KBM-7 (cell line): ENCODE measurements around the gene HAP1.

ENCODE experiments used
- DNase-seq: peaks from one replicate; pipeline ENCODE4 v3.0.0-alpha.2; 2015
- in situ Hi-C: fragments of 300-500 bp; cut with MboI; formaldehyde crosslinking; loops from 2 replicates; pipeline ENCODE4 v1.14.3; 2020; ENCODE audit warnings: low sequenced_read_pairs, low pct_unique_long_range_greater_than_20kb, mixed read lengths

Gene HAP1

GRCh38 chr17:41767324-41768042 lies 33.0 kb upstream of the HAP1 start:
- no peak for DNase-seq
- in situ Hi-C loops = no loop called here

DNA sequence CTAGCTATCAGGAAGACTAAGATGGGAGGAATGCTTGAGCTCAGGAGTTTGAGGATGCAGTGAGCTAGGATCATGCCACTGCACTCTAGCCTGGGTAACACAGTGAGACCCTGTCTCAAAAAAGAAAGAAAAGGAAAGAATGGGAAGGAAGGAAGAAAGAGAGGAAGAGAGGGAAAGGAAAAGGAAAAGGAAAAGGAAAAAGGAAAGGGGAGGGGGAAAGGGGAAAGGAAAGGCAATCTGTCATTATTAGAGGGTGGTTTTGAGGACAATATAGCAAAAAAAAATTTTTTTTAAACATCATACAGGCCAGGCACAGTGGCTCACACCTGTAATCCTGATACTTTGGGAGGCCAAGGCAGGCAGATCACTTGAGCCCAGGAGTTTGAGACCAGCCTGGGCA lies 31.7 kb upstream of the HAP1 start:
- in situ Hi-C loops = no loop called here
- no peak for DNase-seq

DNA sequence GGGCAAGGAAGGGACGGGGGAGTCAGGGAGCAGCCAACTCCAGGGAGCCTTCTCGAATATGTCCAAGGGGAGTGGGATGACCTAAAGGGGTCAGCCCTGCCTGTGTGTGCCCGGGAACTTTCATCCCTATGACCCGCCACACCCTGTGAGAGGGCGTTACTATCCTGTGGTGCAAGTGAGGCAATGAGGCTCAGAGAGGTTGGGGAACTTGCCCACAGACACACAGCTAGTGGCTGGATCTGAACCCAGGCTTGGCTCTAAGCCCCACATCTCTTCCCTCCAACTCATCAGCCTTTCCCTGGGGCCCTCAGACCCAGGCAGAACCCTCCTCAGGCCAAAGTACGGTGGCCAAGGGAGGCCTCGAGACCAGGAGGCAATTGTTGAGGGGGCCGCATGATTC lies 28.9 kb upstream of the HAP1 start:
- in situ Hi-C loops = no loop called here
- DNase-seq = no peak

DNA sequence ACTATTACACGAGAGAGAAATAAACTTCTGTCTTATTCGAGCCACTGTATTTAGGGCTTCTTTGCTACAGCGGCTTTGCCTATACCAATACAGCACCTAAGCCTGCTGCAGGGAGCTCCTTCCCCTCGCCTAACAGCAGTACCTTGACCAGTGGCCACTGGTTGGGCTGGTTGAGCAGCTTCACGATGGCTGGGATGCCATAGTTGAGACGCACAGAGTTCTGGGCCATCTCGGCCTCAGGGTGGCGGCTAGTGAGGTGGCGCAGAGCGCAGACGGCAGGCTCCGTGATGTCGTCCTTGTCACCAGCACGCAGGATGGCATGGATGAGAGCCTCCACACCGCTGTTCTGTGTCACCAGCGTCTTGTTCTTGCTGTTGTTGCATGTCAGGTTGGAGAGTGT lies 28.4 kb upstream of the HAP1 start:
- DNase-seq = no peak
- in situ Hi-C loops = no loop called here

DNA sequence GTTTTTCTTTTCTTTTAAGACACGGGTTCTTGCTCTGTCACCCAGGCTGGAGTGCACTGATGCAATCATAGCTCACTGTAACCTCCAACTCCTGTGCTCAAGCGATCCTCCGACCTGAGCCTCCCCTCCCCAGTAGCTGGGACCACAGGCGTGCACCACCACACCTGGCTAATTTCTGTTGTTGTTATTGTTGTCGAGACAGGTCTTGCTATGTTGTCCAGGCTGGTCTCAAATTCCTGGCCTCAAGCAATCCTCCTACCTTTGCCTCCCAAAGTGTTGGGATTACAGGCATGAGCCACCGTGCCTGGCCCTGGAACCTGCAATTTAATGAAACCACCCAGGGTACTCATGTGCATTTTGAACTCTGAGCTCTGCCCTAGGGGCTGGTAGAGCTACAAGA lies 27.9 kb upstream of the HAP1 start:
- in situ Hi-C loops = no loop called here
- DNase-seq = no peak

DNA sequence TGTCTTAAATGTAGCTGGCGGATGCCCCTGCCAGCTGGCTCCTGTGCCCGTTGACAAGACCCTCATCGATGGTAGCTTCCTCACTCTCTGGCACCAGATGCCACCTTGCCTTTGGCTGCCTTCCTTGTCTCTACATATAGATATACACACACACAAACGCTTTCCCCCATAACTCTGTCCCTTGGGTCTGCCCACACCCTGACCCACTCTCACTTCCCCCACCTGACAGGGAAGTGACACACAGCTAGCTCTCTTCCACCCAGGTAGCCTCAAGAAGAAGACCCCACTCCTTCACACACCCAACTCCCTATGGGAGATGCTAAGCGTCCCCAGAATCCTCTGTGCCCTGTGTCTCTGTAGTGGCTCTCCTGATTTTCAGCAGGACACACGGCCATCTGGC lies 26.4 kb upstream of the HAP1 start:
- DNase-seq = no peak
- in situ Hi-C loops = no loop called here

DNA sequence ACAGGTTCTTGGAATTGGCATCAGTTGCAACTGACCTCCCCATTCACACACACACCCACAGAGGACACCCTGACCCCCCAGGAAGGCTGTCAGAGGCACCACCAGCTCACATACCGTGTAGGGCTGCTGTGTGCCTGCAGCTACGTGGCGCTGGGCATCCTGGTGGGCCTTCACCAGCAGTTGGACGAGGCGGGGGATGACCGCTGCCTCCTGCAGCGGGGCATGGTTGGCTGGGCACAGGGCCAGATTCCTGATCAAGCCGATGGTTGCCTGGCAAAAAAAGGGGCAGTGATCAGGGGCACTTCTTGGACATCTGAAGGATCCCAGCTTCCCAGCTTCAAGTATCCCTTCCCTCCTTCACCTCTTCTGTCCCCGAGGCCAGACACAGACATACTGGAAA lies 24.2 kb upstream of the HAP1 start:
- in situ Hi-C loops = no loop called here

GRCh38 chr17:41754066-41754465 lies 19.6 kb upstream of the HAP1 start:
- DNase-seq = no peak
- in situ Hi-C loops = no loop called here

More for the DNA sequence above, 24.2 kb upstream of the HAP1 start:
- no peak for DNase-seq

DNA sequence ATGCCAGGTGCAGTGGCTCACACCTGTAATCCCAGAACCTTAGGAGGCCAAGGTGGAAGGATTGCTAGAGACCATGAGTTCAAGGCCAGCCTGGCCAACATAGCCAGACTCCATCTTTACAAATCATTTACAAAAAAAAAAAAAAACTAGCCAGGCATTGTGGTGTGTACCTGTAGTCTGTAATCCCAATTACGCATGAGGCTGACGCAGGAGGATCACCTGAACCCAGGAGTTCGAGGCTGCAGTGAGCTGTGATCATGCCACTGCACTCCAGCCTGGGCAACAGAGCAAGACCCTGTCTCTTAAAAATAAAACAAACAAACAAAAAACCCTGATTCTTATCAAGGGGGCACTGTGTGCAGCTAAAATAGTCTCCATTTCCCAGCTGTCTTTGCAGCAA lies 16.8 kb upstream of the HAP1 start:
- DNase-seq = no peak
- in situ Hi-C loops = no loop called here

GRCh38 chr17:41750862-41751261 lies 16.4 kb upstream of the HAP1 start:
- no peak for DNase-seq
- in situ Hi-C loops = no loop called here

DNA sequence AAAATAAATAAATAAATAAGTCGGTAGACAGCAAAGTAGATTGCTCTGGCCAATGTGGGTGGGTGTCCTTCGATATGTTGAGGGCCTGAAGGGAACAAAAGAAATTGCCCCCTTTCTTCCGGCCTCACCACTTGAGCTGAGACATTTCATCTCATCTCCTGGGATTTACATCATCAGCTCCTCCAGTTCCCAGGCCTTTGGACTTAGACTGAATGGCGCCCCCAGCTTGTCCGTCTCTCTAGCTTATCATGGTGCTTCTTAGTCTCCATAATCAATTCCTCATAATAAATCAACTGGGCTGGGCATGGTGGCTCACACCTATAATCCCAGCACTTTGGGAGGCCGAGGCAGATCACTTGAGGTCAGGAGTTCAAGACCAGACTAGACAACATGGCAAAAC lies 13.8 kb upstream of the HAP1 start:
- in situ Hi-C loops = no loop called here
- no peak for DNase-seq

DNA sequence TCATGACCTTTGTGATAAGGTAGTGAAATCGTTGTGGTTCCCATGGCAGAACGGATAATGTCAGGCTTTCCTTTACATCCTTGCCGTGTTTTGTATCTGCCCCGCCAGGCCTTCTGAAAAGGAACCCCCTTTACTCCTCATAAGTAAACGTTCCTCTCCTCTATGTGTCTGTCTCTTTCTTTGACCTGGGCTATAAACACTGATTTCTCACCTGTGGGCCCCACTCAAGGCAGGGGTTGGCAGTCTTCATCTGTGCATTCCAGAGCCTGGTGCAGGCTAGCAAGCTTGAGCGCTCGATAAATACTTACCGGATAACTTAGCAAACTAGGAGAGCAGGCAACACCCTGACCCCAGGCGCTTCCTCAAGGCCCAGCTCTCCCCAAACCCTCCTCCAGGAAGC lies 7.3 kb upstream of the HAP1 start:
- in situ Hi-C loops = no loop called here
- no peak for DNase-seq

DNA sequence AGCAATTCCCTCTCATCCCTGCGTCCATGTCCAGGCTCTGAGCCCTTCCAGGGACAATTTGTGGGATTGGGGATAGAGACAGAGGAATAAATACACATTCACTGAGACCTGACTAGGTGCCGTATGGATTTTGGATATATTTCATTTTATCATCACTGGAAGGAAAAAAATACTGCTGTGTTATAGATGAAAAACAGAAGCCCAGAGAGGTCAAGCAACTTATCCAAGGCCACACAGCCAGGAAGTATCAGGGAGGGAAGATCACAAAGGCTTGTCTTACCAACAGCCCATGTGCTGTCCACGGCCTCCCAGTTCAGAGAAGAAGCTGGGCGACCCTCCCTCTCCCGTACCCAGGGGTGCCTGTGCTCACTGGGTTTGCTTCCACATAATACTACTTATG lies 6.1 kb upstream of the HAP1 start:
- no peak for DNase-seq
- in situ Hi-C loops = no loop called here

DNA sequence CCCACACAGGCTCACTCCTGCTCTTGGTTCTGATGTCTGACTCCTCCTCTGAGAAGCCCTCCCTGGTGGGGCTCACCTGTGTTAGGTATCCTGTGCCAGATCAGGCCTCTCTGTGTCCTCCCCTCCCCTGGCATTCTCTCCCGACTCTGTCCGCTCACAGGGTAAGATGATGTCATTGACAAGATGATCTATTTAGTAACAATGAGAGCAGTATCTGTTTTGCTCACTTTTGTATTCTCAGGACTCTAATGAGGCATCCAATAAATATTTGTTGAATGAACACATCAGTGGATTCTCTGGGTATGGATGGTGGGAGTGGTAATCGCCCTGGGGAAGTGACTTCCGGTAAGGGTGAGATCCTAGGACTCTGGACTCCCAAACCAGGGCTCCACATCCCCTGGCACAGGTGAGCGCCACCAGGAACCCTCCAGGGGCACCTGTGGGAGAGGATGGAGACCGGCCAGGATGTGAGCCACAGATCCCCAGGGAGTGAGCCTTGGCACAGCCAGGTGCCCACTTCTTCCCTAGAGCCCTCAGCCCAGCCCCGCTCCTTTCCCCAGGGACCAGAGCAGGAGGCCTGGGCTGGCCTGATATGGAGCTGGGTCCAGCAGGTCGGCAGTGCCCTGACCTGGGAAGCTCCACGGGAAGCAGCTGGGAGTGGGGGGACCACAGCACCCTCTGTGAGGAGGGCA lies 5.4 kb upstream of the HAP1 start:
- DNase-seq = no peak
- in situ Hi-C loops = no loop called here

DNA sequence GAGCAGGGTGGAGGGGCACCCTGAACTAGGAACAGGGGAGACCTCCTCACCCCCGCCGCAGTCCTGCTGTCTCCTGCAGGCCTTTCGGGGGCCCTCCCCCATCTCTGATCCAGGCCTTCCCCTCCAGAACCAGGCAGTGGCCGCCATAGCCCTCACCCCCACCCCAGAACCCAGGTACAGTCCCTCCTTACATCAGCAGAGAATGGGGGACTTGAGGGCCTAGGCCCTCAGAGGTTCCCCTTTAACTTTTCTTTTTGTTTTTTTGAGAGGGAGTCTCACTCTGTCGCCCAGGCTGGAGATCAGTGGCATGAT lies 4.3 kb upstream of the HAP1 start:
- in situ Hi-C loops = no loop called here
- DNase-seq = no peak

DNA sequence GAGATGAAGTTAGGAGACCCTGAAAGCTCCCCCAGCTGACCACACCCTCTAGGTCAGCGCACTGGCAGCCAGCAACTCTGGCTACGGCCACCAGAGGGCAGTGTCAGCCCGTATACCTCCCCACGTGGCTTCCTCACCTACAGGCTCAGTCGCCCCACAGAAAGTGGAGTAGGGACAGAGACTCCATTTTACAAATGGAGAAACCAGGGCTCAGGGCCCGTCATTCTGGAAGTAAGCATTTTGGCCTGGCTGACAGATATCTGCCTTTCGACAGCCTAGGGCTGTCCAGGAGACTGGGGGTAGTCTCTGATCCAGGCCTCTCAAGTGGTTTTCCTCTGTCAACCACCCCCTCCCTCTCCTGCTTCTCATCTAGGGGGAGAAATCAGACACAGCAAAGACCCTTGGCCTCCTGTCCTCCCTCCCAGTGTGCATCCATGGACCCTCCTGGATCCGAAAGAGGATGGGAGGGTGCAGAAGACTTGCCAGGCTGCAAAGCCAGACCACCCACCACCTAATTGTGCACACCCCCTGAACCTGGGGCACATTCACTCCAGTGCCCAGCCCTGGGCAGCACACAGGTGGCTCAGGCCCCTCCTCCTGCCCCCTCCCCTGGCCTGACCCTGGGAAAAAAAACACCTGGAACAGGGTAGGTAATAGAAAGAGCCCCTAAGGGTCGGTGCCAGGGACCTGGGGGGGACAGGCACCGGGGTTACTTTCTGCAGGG lies 3.8 kb upstream of the HAP1 start:
- in situ Hi-C loops = no loop called here
- DNase-seq = peak; percentile 90

DNA sequence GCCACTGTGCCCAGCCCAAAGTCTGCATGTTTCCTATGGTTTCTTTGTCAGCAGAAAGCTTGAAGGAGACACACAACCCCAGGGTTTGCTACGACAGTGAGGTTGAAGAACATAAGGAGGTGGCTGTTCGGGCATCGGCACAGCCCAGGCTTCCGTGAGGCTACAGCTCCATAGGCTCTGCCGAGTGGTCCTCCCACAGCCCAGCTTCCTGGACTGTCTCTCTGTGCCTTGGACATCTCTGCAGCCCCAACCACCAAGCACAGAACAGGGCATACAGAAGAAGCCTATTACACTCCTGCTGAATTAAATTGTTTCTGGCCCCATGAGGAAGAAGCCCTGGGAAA lies 3.2 kb upstream of the HAP1 start:
- in situ Hi-C loops = no loop called here

DNA sequence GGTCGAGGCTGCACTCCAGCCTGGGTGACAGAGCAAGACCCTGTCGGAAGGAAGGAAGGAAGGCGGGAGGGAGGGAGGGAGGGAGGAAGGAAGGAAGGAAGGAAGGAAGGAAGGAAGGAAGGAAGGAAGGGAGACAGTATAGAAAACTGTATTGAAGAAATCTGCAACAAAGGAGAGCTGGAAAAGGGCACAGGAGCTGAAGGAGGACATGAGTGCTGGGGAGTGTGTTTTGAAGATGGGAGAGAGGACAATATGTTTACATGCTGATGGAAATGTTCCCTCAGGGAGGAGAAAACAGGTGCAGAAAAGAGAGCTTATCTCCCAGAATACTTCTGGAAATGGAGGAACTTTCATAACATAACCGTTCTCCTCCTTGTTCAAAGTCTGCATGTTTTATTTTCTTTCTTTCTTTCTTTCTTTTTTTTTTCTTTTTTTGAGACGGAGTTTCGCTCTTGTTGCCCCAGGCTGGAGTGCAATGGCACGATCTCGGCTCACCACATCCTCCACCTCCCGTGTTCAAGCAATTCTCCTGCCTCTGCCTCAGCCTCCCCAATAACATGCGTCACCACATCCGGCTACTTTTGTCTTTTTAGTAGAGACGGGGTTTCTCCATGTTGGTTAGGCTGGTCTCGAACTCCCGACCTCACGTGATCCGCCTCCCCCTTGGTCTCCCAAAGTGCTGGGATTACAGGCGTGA lies 2.7 kb upstream of the HAP1 start:
- in situ Hi-C loops = no loop called here
- peak; percentile 27 for DNase-seq

More for the DNA sequence above, 3.2 kb upstream of the HAP1 start:
- no peak for DNase-seq

DNA sequence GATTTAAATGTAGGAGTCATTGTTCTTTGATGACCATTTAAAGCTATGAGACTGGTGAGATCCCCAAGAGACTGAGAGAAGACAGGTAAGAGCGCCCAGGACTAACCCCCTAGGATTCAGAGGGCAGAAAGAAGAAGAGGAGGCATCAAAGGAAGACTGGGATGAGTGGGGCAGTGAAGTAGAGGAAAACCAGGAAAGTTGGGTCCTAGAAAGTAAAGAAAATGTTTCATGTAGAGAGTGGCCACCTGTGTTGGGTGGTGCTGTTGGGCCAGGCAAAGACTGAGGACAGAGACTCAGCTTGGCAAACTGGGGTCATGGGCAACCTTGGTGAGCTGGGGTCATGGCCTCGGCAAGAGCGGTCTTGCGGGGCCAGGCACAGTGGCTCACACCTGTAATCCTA lies 1.3 kb upstream of the HAP1 start:
- in situ Hi-C loops = no loop called here

DNA sequence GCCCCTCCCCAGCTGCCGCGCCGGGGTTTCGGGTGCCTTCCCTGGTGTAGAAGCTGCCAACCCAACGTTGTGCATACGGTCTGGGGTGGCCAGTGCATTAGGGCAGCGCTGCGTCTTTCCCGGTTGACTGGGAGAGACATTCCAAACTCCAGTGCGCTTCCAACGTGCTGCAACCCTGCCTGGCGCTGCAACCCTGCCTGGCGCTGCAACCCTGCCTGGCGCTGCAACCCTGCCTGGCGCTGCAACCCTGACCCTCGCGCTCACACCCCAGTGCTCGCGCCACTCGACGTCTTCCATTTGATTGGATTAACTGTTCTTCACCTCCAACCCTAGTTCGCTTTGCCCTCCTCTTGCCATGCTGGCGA lies 488 bp upstream of the HAP1 start:
- no peak for DNase-seq
- in situ Hi-C loops = no loop called here

More for the DNA sequence above, 1.3 kb upstream of the HAP1 start:
- no peak for DNase-seq
